Renal cortical epithelial cell (primary cell): ENCODE data around the gene PCOLCE2. TPM values are rescaled to one million over a fixed set of nuclear protein-coding genes. Genes with fewer than 3 reads are reported as not detected.

Experiments
- DNase-seq: peaks from one replicate; pipeline ENCODE4 v3.0.0-alpha.2; 2011; ENCODE audit warnings: low read depth
- total RNA-seq: library from RNA; depleted of rRNA; stranded (reverse); fragments of >200 nt; gene quantifications from 2 replicates; pipeline ENCODE4 v1.2.3, GENCODE V29; 2014

Gene PCOLCE2
- total RNA-seq, 1 donor from 2014 or later: 7.3 TPM

DNA sequence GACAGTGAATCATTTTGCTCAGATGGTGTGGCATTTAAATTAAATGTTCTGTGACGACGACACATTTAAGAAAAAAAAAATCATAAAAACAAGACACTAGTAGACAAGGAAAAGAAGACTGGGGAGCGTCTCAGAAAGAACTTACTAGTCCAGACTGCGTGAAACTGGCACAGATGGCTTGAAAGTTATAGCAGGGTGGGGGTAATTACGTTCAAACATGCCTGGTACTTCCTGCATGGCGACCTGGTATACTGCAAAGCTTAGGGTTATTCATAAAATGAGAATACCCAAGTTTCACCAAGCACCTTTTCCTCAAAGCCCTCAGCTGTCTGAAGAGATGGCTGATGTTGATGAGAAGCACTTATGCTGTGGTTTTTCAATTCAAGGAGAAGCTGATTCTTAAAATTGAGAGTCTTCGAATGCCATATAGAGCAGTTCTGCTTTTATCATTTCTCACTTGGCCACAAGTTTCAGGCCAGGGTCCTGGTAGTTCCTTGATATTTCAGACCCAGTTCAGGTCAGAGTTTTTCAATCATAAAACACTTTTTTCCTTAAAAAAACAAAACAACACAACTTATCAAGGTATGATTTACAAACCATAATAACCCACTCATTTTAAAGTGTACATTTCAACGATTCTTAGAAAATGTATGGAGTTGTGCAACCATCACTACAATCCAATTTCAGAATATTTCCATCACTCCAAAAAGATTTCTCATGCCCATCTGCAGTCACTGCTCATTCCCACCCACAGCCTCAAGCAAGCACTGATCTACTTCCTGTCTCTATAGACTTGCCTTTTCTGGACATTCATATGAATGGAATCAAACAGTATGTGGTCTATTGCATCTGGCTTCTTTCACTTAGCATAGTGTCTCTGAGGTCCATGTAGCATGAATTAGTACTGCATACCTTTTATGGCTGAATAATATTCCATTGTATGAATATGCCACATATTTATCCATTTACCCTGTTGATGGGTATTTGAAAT lies 24.7 kb downstream of the PCOLCE2 start:
- DNase-seq: peak; percentile 13

DNA sequence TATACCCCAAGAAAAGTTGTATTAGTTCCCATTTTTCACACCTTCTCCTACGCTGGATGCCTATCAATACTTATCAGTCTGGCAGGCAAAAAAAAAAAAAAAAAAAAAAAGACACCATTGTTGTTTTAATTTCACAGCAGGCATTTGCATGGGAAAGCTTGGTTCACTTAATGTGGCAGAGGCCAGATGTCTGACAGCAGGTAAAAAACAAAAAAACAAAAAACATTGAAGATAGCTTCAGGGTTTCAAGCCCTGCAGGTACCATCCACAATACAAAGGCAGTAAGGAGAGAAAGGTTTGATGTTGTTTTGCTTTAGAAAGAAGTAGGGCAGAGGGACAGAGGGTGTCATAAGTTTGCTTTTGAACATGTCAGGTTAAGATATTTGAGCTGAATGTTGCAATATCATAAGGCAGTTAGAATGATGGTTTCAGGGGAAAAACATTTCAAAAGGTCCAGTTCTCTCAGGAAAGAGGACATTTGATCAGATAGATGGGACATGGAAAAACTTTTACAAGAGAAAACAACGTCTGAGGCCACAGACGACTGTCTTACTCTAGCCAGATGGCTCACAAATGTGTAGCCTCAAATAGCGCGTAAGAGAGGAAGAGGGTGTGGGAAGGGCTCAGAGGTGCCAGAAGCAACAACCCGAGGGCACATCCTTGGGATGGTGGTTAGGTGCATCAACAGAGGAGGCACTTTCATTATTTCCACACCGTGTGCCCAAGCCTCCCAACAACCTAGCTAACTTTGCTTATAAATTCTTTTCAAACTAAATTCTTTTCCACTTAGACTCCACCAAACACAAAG lies 25.7 kb downstream of the PCOLCE2 start:
- DNase-seq: peak; percentile 54

DNA sequence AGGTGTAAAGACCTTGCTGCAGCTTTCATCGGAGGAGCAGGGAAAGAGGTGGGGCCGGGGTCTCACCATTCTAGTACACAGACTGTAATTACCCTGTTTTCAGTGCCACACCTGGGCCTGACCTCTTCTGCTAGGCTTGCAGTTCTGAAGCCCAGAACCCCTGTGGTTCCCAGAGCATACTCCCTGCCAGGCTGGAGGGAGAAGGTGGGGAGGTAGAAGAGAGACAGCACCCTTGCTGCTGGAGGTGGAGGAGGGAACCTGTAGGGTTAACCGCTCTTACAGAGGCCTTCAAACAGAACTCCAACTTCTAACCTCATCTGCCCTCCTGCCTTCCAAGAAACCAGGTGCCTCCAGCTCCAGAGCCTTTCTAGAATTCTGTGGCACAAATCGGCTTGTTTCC lies 27.0 kb downstream of the PCOLCE2 start:
- no peak for DNase-seq

- no peak for DNase-seq
Measured at GRCh38 chr3:142858043-142858442, 30.8 kb downstream of the PCOLCE2 start.

- peak; percentile 79 for DNase-seq
Measured at GRCh38 chr3:142857056-142857455, 31.8 kb downstream of the PCOLCE2 start.

GRCh38 chr3:142853270-142854168 lies 35.4 kb downstream of the PCOLCE2 start:
- peak; percentile 97 for DNase-seq

DNA sequence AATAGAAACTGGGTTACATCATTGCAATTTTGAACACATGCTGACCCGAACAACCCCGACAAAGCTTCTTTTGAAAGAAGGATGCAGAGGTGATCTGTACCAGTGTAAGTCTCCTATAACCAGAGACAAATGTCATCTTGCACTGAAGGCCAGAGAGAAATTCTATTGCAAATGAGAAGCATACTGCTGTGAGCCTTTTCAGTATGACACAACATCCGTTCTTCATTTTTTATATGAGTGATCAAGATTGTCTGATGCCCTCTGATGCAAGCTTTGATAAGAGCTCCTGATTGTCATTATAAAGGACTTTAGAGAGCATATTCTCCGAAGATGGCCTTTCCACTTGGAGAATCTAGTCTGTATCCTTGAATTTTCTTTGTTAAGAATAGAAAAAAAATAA lies 36.9 kb downstream of the PCOLCE2 start:
- DNase-seq: no peak

DNA sequence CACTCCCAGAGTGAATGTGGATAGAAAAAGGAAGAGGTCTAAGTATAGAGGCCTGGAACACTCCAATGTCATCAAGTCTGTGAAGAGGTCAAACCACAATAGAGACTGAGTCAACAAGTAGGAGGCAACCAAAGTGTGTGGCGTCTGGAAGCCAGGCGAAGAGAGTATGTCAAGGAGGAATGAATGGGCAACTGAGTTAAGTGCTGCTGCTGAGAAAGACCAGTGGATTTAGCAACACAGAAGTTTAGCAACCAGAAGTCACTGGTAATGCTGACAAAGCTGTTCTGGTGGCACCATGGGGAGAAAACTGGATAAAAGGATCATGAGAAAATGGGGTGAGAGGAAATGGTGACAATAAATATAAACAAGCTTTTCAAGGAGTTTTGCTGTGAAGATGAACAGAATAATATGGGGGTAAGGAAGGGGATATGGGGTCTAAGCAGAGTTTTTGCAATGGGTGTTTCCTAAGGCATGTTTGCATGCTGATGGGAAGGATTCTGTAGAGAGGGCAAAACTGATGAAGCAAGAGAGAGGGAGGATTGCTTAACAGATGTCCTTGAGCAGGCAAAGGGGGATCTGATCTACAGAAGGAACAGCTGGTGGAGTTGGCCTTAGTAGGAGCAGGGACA lies 38.4 kb downstream of the PCOLCE2 start:
- DNase-seq: peak; percentile 97

DNA sequence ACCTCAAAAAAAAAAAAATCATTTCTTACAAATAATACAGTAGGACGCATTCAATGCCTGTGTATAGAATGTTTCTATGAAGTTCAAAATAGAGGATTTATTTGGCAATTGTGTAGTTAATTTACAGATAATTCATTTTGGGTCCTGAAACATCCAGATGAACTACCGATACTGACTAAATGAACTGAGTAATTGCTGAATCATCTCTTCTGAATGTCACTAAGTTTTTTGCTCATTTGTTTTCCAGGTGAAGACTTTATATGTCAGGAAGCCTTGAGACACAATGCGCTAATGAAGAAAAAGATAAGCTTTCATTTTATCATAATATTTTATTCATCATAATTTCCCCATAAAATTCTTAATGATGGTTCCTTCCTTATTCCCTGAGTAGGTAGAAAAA lies 39.7 kb downstream of the PCOLCE2 start:
- peak; percentile 16 for DNase-seq

DNA sequence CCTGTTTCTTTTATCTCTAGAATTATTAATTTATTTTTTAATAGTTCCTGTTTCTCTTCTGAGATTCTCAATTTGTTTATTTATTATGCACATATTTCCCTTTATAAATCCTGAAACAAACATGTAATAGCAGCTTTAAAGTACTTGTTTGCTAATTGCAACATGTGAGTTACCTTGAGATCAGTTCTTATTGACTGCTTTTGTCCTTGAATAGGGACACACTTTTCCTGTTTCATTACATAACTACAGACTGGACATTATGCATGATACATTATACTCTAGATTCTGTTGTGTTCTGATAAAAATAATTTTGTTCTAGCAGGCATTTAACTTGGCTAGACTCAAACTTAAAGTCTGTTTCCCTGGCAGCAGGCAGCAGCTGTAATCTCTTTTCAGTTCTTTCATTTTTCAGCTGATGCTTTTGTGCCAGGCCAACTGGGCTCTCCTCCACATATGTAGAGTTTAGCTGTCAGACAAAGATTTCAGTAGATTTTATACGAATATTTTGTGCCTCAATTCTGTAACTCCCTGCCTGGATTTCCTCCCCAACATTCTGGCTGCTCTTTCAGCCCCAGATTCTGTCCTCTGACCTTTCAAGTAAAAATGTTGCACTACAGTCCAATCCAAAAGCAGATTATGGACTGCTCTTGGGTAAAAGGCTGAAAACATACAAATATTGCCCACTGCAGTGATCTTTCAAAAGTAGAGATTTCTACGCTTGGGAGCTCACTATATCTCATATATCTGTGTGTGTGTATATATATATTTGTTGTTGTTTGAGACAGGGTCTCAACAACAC lies 41.9 kb downstream of the PCOLCE2 start:
- DNase-seq: no peak

- peak; percentile 66 for DNase-seq
Measured at GRCh38 chr3:142844339-142844977, 44.4 kb downstream of the PCOLCE2 start.

DNA sequence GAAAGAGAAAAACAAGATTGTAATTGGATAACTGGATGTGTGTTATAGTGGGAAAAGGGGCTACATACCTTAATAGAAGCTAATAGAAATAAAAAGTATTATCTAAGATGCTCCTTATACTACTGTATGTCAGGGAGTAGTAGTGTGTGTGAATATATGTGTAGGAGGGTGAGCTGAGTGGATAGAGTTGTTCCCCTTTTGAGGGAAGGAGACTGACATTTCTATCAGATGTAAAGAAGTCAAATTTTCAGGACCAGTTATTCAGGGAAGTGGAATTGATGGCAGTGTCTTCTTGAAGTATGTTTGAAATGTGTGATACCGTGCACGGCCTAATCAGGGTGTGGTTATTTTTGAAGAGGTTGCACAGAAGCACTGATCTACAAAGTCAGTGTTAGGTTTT lies 49.1 kb downstream of the PCOLCE2 start:
- no peak for DNase-seq

GRCh38 chr3:142837526-142837925 lies 51.4 kb downstream of the PCOLCE2 start:
- no peak for DNase-seq

DNA sequence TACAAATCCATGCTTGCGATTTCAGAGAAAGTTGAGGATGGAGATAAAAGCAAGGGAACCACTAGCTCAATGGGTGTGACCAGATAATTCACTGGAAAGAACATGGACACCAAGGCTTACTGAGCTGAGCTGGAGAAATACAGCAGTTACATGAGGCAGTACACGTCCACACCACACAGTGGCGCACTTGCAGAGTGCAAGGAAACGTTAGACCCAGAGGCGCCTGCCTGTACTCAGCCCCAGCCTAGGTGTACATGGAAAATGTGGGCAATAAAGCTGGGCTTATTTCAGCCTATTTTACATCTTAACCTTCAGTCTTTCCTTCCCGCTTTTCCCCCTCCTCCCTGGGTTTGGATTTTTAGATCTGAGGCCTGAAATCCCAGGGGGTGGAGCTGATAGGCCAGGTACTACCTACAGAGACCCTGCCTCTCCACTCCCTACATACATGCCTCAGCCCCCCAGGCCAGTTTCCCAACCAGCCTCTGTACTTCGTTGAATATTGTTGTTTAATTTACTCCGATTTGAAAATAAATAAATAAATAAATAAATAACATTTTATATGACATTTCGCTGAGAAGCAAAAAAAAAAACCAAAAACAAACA lies 60.1 kb downstream of the PCOLCE2 start:
- peak; percentile 71 for DNase-seq

- no peak for DNase-seq
Measured at GRCh38 chr3:142819179-142819578, 69.7 kb downstream of the PCOLCE2 start.

DNA sequence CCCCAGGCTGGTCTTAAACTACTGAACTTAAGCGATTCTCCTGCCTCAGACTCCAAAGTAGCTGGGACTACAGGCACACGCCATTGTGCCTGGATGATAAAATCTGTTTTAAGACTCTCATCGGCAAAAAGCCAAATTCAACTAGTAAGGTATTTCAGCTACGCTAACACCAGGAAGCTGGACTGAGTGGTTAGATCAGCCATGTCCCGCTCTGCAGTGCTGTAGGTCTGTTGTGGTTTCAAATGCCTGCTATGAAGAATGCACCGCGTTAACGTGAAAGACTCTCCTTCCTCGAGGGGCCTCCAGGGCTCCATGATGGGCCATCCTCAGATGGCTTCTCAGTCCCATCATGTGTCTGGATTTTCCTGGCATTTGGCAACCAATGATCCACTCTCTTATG lies 70.2 kb downstream of the PCOLCE2 start:
- DNase-seq: no peak

GRCh38 chr3:142817897-142818296 lies 71.0 kb downstream of the PCOLCE2 start:
- no peak for DNase-seq

GRCh38 chr3:142817356-142817755 lies 71.5 kb downstream of the PCOLCE2 start:
- no peak for DNase-seq

DNA sequence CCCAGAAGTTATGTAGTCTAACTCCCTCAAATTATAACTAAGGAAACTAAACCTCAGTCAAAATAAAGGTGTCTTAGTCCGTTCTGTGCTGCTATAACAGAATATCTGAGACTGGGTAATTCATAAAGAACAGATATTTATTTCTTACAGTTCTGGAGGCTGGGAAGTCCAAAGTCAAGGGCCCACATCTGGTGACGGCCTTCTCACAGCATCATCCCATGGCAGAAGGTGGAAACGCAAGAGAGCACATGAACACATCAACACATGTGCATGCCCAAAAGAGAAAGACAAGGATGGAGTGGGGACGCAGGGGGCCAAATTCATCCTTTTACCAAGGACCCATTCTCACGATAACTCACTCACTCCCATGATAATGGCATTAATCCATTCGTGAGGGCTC lies 73.1 kb downstream of the PCOLCE2 start:
- no peak for DNase-seq
